Lung microvascular endothelial cell (primary cell): ENCODE data around the gene APOD. TPM values are rescaled to one million over a fixed set of nuclear protein-coding genes. Genes with fewer than 3 reads are reported as not detected.

Experiments
- DNase-seq, 2 donors: peaks; one replicate each; pipeline versions ENCODE4 v3.0.0 to v3.0.0-alpha.2; 2010; ENCODE audit warnings: low read depth in 2 of 2
- total RNA-seq: library from RNA; depleted of rRNA; stranded (reverse); fragments of >200 nt; gene quantifications from 2 replicates; pipeline ENCODE4 v1.2.1, GENCODE V29; 2014

The APOD gene
- total RNA-seq, 1 donor from 2014 or later, result 144 TPM

GRCh38 chr3:195587406-195587805 lies 3.7 kb upstream of the APOD start:
- peak; percentile 7 to 66 for DNase-seq

GRCh38 chr3:195584543-195584870 lies 767 bp upstream of the APOD start:
- DNase-seq, result no peak

- no peak for DNase-seq
Observed at GRCh38 chr3:195582947-195583346, 793 bp downstream of the APOD start.

GRCh38 chr3:195580744-195581443 lies 2.8 kb downstream of the APOD start:
- DNase-seq, result no peak

- no peak for DNase-seq
Observed at GRCh38 chr3:195579281-195579680, 4.5 kb downstream of the APOD start.

- no peak for DNase-seq
Observed at GRCh38 chr3:195578565-195578964, 5.2 kb downstream of the APOD start.

- DNase-seq, result no peak
Observed at GRCh38 chr3:195577645-195578177, 6.0 kb downstream of the APOD start.

- DNase-seq, result no peak
Observed at GRCh38 chr3:195574497-195575304, 9.0 kb downstream of the APOD start.

GRCh38 chr3:195573611-195574496 lies 9.9 kb downstream of the APOD start:
- DNase-seq, result no peak

- DNase-seq, result no peak
Observed at GRCh38 chr3:195571361-195571760, 12.4 kb downstream of the APOD start.

GRCh38 chr3:195570912-195571311 lies 12.8 kb downstream of the APOD start:
- no peak for DNase-seq

- no peak for DNase-seq
Observed at GRCh38 chr3:195570344-195570743, 13.4 kb downstream of the APOD start.

- no peak for DNase-seq
Observed at GRCh38 chr3:195568630-195569029, 15.1 kb downstream of the APOD start.

GRCh38 chr3:195566797-195567196 lies 16.9 kb downstream of the APOD start:
- DNase-seq, result peak in 1 of 2 donors; percentile 21

GRCh38 chr3:195565716-195566115 lies 18.0 kb downstream of the APOD start:
- DNase-seq, result no peak

- no peak for DNase-seq
Observed at GRCh38 chr3:195563317-195563716, 20.4 kb downstream of the APOD start.

- peak in 1 of 2 donors; percentile 50 for DNase-seq
Observed at GRCh38 chr3:195559723-195560409, 23.9 kb downstream of the APOD start.

- DNase-seq, result peak; percentile 55 to 61
Observed at GRCh38 chr3:195558602-195559001, 25.1 kb downstream of the APOD start.

- no peak for DNase-seq
Observed at GRCh38 chr3:195557322-195557721, 26.4 kb downstream of the APOD start.

GRCh38 chr3:195556390-195556789 lies 27.4 kb downstream of the APOD start:
- peak in 1 of 2 donors; percentile 28 for DNase-seq

- no peak for DNase-seq
Observed at GRCh38 chr3:195555110-195555509, 28.6 kb downstream of the APOD start.
